GM12874 (cell line): ENCODE measurements around the gene LENG1.

Source experiments
- TF ChIP-seq, protein P1 (sequence below): IDR thresholded peaks from 2 replicates; pipeline ENCODE4 v1.5.1; 2011; ENCODE audit warnings: low read depth, mild to moderate bottlenecking, control low read depth, low read length, moderate library complexity; ENCODE audit not compliant: insufficient read depth

The LENG1 gene

DNA sequence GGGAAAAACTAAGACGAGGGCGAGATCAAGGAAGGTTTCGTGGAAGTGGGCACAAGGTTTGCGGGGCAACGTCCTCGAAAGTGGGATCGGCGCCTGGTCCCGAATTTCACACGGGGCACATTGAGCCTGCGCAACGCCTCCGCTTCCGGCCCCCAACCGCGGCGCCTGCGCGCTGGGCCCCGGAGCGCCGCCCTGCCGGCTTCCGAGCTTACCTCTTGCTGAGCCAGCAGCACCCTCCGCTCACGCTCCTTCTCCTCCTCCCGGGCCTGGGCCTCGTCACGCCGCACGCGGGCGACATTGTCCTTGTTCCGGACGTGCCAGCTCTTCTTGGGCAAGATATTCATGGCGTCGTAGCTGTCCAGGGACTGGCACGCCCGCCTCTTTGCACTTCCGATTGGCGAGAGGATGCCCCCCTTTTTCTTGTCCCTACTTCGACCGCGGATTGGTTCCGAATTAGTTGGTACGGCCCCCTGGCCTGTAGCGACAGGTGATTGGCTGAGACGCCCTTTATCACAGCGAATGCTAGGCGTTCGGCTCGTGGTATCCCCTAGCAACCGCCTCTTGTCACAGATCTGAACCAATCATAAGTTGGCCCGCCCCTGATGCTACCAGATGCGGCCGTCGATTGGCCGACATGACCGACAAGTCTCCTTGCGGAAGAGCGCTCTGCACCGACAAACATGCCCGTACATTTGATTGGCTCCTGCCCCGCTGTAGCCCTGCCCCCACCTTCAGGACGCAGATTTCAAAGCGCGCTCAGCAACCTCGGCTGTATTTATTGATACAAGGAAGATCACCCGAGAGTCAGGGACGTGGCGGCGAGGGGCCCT, at the start of gene LENG1:
TSS of gene LENG1 (minus strand) at position 370 of the 830 bp plus-strand sequence. CDS start at position 344, 26 bp downstream.
- TF ChIP-seq, protein P1, sequence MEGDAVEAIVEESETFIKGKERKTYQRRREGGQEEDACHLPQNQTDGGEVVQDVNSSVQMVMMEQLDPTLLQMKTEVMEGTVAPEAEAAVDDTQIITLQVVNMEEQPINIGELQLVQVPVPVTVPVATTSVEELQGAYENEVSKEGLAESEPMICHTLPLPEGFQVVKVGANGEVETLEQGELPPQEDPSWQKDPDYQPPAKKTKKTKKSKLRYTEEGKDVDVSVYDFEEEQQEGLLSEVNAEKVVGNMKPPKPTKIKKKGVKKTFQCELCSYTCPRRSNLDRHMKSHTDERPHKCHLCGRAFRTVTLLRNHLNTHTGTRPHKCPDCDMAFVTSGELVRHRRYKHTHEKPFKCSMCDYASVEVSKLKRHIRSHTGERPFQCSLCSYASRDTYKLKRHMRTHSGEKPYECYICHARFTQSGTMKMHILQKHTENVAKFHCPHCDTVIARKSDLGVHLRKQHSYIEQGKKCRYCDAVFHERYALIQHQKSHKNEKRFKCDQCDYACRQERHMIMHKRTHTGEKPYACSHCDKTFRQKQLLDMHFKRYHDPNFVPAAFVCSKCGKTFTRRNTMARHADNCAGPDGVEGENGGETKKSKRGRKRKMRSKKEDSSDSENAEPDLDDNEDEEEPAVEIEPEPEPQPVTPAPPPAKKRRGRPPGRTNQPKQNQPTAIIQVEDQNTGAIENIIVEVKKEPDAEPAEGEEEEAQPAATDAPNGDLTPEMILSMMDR, result peak; percentile 43

DNA sequence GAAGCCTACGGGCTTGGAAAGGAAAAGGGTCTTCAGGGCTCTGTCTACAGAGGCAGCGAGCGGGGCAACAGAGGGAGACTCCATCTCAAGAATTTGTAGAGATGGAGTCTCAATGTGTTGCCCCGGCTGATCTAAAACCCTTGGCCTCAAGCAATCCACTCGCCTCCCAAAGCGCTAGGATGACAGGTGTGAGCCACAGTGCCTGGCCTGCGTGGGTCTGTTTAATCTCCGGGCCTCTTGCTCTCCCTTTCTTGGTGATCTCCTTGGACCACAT, 49.2 kb upstream of the LENG1 start:
- TF ChIP-seq, protein P1, result no peak

DNA sequence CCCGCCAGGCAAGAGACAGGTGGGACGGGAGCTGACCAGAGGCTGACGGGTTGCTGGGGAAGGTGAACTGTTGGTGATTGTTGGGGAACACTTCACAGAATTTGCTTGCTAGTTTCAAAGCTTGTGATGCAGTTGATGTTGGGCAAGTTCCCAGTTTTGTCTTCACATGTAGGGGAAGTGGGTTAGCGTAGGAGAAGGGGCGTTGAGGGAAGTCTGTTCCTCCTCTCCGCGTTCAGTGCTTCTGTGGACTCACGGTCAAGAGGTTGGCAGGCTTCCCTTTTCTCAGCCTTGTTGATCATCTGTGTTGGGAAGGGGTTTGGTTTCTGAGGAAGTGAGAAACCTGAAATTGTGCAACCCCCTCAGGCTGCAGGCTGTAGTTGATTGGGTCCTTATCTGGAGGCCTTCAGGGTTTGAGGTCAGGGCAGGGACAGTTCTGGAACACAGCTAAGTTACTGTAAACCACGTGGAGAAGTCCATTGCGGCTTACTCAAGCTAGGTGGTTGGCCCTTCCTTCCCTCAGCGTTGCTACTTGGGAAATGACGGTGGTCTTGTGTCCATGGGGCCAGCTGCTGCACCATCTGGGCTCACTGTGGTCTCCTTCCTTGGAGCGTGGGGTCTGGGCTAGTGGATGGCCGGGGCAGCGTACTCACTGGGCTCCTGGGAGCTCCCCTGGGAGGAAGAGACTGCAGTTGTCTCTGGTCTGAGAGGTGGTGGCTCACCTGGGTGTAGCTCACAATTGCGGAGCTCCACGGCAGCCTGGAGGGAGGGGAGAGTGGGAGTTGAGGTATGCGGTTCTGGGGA, 48.7 kb upstream of the LENG1 start:
- TF ChIP-seq, protein P1, result no peak

DNA sequence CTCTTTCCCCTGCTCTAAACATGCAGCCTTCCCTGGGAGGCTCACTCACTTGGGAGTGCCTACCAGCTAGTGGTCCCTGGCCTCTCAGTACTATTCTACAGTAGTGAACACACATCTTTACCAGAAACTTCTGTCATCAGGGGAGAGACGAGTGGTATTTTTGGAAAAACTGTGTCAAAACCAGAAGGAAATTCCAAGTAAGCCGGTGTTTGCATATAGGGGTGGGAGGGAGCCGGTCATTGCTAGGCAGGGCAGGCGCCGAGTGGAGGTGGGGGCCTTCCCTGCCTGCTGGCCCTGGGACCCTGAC, 48.1 kb upstream of the LENG1 start:
- TF ChIP-seq, protein P1, result no peak

DNA sequence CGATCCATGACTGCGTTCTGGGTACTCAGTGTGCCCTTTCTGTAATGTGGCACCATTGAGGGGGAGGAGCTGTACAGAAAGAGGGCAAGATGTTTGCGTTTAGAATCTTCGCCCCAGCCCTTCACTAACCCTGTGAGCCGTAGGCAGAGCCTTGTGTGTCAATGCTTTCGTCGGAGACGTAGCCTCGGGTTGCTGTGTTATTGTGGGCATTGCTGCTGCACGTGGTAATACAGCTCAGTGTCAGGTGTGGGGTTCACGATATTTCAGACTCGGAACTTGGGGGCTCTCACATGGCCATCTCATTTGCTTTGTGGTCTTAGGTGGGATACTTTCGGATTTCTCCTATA, 47.3 kb upstream of the LENG1 start:
- TF ChIP-seq, protein P1, result no peak

DNA sequence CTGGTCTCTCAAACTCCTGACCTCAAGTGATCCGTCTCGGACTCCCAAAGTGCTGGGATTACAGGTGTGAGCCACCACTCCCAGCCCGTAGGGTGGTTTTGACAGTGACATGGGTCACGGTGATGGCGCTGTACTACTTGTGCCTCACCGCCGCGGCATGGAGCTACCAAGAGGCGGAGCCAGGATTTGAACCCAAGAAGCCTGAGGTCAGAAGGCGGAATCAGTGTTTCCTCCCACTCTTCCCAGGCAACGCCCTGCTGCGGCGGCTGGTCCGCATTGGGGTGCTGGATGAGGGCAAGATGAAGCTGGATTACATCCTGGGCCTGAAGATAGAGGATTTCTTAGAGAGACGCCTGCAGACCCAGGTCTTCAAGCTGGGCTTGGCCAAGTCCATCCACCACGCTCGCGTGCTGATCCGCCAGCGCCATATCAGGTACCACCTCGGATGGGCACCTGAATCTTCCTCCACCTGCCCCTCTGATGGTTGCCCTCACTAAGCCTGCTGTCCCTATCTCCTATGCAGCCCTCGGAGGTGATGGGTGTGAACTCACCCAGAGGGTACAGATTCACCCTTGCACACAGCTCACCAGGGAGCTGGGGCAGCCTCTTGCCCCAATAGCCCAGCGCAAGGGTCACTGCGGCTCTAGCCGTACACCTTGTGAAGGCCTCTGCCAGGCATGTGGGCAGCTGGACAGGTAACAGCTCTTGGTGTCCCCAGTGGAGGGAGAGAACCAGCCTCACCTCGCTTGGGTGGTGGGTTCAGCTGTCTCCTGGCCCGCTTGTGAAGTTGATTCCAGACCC, 46.7 kb upstream of the LENG1 start:
- TF ChIP-seq, protein P1, result no peak
